NT2/D1 (cell line): ENCODE results near the gene TACC3.

ENCODE experiments used
- DNase-seq: peaks from one replicate; pipeline ENCODE4 v3.0.0-alpha.2; 2011; ENCODE audit warnings: low read depth, low spot score
- H3K27me3 ChIP-seq: 2 replicates; pipeline ENCODE4 v1.6.0; 2011; ENCODE audit warnings: mild to moderate bottlenecking; ENCODE audit not compliant: insufficient read length, insufficient read depth
- H3K36me3 ChIP-seq: 2 replicates; pipeline ENCODE4 v1.6.1; 2011; ENCODE audit warnings: mild to moderate bottlenecking, low read length, mixed read lengths; ENCODE audit not compliant: insufficient read depth, insufficient read length
- H3K4me1 ChIP-seq: 2 replicates; pipeline ENCODE4 v1.5.1; 2011; ENCODE audit not compliant: insufficient read depth, insufficient read length
- H3K4me3 ChIP-seq: 2 replicates; pipeline ENCODE4 v1.5.1; 2011; ENCODE audit warnings: low read depth; ENCODE audit not compliant: insufficient read length
- H3K9ac ChIP-seq: 2 replicates; pipeline ENCODE4 v1.6.0; 2011; ENCODE audit warnings: low read depth; ENCODE audit not compliant: insufficient read length
- H3K9me3 ChIP-seq: 2 replicates; pipeline ENCODE4 v1.5.1; 2011; ENCODE audit warnings: mild to moderate bottlenecking, low read length; ENCODE audit not compliant: insufficient read depth
- SUZ12 ChIP-seq: IDR thresholded peaks from 2 replicates; pipeline ENCODE4 v1.6.1; 2011; ENCODE audit not compliant: insufficient read length, insufficient read depth; ENCODE audit errors: extremely low read depth
- YY1 ChIP-seq: IDR thresholded peaks from 2 replicates; pipeline ENCODE4 v1.6.1; 2011; ENCODE audit not compliant: insufficient read length, insufficient read depth
- ZNF274 ChIP-seq: IDR thresholded peaks from 2 replicates; pipeline ENCODE4 v1.6.1; 2011; ENCODE audit warnings: mild to moderate bottlenecking, low read depth, low read length

The TACC3 gene

GRCh38 chr4:1736812-1737211, 15.5 kb downstream of the TACC3 start:
- no peak overlapping the region for H3K9ac ChIP-seq
- TF ChIP-seq SUZ12 (no peak), ZNF274 (no peak), YY1 (no peak)
- H3K9me3 ChIP-seq: peaks cover 48% of the 10 kb centered on the region
- H3K36me3 ChIP-seq: peaks cover 95% of the 10 kb centered on the region
- H3K4me3 ChIP-seq: no peak overlapping the region
- H3K4me1 ChIP-seq: peaks cover 4% of the 10 kb centered on the region
- DNase-seq: no peak
- H3K27me3 ChIP-seq: no peaks in the 10 kb centered on the region

DNA sequence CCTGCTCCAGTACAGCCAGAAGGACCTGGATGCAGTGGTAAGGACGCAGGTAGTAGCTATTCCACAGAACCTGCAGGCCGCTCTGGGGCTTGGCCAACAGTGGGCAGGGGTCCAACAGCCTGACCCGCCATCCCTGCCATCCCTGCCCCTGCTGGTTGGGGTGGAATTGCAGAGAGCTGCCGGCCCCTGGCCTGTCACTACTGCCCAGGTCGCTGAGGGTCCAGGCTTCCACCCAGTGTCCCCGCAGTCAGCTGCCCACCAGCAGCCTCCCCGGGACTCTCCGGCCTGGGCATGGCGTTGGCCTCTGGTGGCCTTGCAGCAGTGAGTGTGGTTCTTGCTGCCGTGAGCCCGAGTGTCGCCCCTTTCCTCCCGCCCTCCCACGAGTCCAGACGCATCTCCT, 16.3 kb downstream of the TACC3 start:
- Histone ChIP-seq H3K9ac (no peak overlapping the region), H3K36me3 (peaks cover 95% of the 10 kb centered on the region), H3K27me3 (no peaks in the 10 kb centered on the region), H3K9me3 (peaks cover 48% of the 10 kb centered on the region), H3K4me1 (peaks cover 4% of the 10 kb centered on the region), H3K4me3 (no peak overlapping the region)
- no peak for TF ChIP-seq SUZ12
- DNase-seq: no peak

DNA sequence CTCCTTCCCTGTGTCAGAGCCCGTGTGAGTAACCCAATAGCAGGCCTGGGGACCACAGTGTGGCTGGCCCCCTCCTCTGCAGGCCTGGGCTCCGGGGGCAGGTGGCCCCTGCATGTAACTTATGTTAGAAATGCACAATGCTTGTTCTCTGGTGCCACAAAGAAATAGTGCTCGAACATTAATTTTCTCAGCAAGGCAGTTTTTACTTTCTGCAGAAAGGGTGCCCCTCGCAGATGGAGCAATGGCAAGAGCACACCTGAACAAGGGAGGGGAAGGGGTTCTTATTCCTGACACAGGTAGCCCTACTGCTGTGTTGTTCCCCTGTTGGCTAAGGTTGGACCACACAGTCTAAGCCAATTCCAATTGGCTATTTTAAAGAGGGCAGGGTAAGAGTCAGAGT, 17.1 kb downstream of the TACC3 start:
- DNase-seq: no peak
- no peak overlapping the region for H3K9ac ChIP-seq
- H3K27me3 ChIP-seq: no peaks in the 10 kb centered on the region
- H3K36me3 ChIP-seq: peaks cover 92% of the 10 kb centered on the region
- H3K9me3 ChIP-seq: peaks cover 48% of the 10 kb centered on the region
- H3K4me1 ChIP-seq: peaks cover 4% of the 10 kb centered on the region
- TF ChIP-seq YY1: no peak
- no peak for TF ChIP-seq ZNF274
- TF ChIP-seq SUZ12: no peak
- no peak overlapping the region for H3K4me3 ChIP-seq

GRCh38 chr4:1739358-1739757, 18.0 kb downstream of the TACC3 start:
- Histone ChIP-seq H3K36me3 (peaks cover 92% of the 10 kb centered on the region), H3K27me3 (no peaks in the 10 kb centered on the region), H3K4me3 (no peak overlapping the region), H3K4me1 (peaks cover 11% of the 10 kb centered on the region), H3K9me3 (peaks cover 47% of the 10 kb centered on the region), H3K9ac (no peak overlapping the region)
- DNase-seq: no peak
- TF ChIP-seq SUZ12 (no peak), ZNF274 (no peak), YY1 (no peak)

DNA sequence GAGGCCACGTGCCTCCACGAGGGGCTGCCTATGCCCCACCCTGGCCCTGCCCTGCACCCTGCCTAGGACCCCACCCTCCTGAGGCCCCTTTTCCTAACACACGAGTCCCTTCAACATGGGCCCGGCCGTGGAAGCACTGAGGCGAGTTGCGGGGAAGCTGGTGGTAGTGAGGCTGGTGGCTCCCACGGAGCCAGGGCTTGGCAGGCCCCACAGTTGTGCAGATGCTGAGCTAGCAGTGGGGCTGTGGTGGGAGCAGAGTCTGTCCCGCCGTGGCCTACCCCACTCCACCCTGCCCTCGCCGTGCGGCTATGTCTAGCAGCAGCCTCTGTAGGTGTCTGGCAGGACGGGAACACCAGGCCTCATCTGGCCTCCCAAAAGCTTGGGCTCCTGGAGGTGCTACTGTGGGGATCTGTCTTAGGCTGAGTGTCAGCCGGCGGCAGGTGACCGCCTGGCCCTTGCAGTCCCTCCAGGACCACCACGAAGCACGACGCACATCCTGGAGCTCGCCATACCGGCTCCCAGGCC, 18.8 kb downstream of the TACC3 start:
- Histone ChIP-seq H3K9me3 (peaks cover 39% of the 10 kb centered on the region), H3K36me3 (peaks cover 91% of the 10 kb centered on the region), H3K4me1 (peaks cover 12% of the 10 kb centered on the region), H3K9ac (no peak overlapping the region), H3K4me3 (no peak overlapping the region), H3K27me3 (no peaks in the 10 kb centered on the region)
- TF ChIP-seq YY1 (no peak), ZNF274 (no peak), SUZ12 (no peak)
- DNase-seq: no peak

DNA sequence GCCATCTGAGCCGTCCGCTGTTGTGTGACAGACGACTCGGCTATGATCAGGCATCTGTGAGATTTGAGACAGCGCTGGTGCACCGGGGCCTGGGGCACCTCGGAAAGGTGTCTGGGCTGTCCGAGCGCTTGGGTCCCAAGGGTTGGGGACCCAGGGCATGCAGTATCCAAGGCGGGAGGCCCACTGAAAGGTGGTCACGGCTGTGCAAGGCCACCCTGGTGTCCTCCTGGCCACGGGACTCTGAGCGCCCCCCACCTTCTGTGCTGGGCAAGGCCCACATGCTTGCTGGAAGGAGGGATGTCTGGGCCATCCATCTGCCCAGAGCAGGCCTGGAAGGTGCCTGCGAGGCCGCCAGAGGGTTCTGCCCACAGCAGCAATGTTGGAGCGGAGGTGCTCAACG, 19.9 kb downstream of the TACC3 start:
- Histone ChIP-seq H3K4me1 (peaks cover 20% of the 10 kb centered on the region), H3K36me3 (peaks cover 89% of the 10 kb centered on the region), H3K27me3 (no peaks in the 10 kb centered on the region), H3K9ac (no peak overlapping the region), H3K4me3 (no peak overlapping the region), H3K9me3 (peaks cover 28% of the 10 kb centered on the region)
- no peak for DNase-seq
- TF ChIP-seq ZNF274: no peak
- no peak for TF ChIP-seq SUZ12
- TF ChIP-seq YY1: no peak

GRCh38 chr4:1743551-1743950, 22.2 kb downstream of the TACC3 start:
- Histone ChIP-seq H3K9ac (peak overlapping the region; percentile 9), H3K4me3 (no peak overlapping the region), H3K36me3 (peaks cover 66% of the 10 kb centered on the region), H3K4me1 (peaks cover 34% of the 10 kb centered on the region), H3K27me3 (no peaks in the 10 kb centered on the region), H3K9me3 (peaks cover 5% of the 10 kb centered on the region)
- no peak for DNase-seq
- TF ChIP-seq YY1: no peak
- TF ChIP-seq ZNF274: no peak
- no peak for TF ChIP-seq SUZ12

DNA sequence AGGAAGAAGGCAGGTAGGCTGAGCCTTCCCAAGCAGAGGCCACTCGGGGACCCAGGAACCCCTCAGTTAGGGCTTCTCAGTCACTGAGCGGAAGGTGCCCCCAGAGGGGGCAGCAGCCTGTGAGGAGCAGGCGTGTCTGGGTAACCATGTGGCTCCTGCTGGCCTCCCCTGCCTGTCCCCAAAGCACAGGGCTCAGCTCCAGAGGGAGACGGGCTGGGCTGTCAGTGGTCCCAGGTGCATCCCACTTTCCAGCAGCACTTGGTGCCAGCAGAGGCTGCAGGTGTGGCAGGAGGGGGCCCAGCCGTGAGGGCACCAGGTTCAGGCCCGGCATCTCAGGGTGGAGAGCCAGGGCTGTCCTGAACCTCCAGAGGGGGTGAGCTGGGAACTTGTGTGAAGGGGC, 22.7 kb downstream of the TACC3 start:
- Histone ChIP-seq H3K36me3 (peaks cover 64% of the 10 kb centered on the region), H3K9ac (peak overlapping the region; percentile 9), H3K27me3 (no peaks in the 10 kb centered on the region)

More for the DNA sequence above, 22.7 kb downstream of the TACC3 start:
- TF ChIP-seq SUZ12: no peak
- TF ChIP-seq YY1: no peak
- no peak for TF ChIP-seq ZNF274
- peaks cover 34% of the 10 kb centered on the region for H3K4me1 ChIP-seq
- DNase-seq: no peak
- 0 out of 2 replicates have a peak, but pooled peaks cover under 1% of the 10 kb centered on the region for H3K9me3 ChIP-seq
- H3K4me3 ChIP-seq: no peak overlapping the region
